GM19463 (cell line): ENCODE results near the gene MAML2.
"Not testable (repeated sequence)": the region's sequence is repeated elsewhere in the genome, so short reads cannot be mapped to it uniquely, and the experiment has no call there.

Source experiments
- ATAC-seq: cut with Tn5 transposase; IDR thresholded peaks from one replicate; pipeline ENCODE4 v1.9.1; 2021; ENCODE audit warnings: mild to moderate bottlenecking, moderate library complexity; ENCODE audit not compliant: unreplicated experiment

The MAML2 gene

GRCh38 chr11:96193745-96194443, 149.1 kb downstream of the MAML2 start:
- no peak for ATAC-seq

GRCh38 chr11:96191752-96192151, 151.2 kb downstream of the MAML2 start:
- no peak for ATAC-seq

- ATAC-seq: peak; percentile 34
Measured at GRCh38 chr11:96189351-96189750, 153.6 kb downstream of the MAML2 start.

GRCh38 chr11:96188243-96189006, 154.6 kb downstream of the MAML2 start:
- peak; percentile 41 for ATAC-seq

GRCh38 chr11:96187822-96188221, 155.2 kb downstream of the MAML2 start:
- ATAC-seq: no peak

- no peak for ATAC-seq
Measured at GRCh38 chr11:96186806-96187205, 156.2 kb downstream of the MAML2 start.

GRCh38 chr11:96185220-96185768, 157.7 kb downstream of the MAML2 start:
- ATAC-seq: peak; percentile 66

GRCh38 chr11:96180937-96181336, 162.1 kb downstream of the MAML2 start:
- not testable (repeated sequence) for ATAC-seq

- ATAC-seq: peak; percentile 29
Measured at GRCh38 chr11:96180341-96180740, 162.7 kb downstream of the MAML2 start.

GRCh38 chr11:96179905-96180304, 163.1 kb downstream of the MAML2 start:
- ATAC-seq: no peak

GRCh38 chr11:96178887-96179279, 164.1 kb downstream of the MAML2 start:
- ATAC-seq: no peak

- ATAC-seq: no peak
Measured at GRCh38 chr11:96178049-96178886, 164.7 kb downstream of the MAML2 start.

- no peak for ATAC-seq
Measured at GRCh38 chr11:96177146-96177545, 165.8 kb downstream of the MAML2 start.

GRCh38 chr11:96173906-96174305, 169.1 kb downstream of the MAML2 start:
- ATAC-seq: no peak

- ATAC-seq: no peak
Measured at GRCh38 chr11:96173422-96173821, 169.6 kb downstream of the MAML2 start.

- ATAC-seq: no peak
Measured at GRCh38 chr11:96172604-96173003, 170.4 kb downstream of the MAML2 start.

- no peak for ATAC-seq
Measured at GRCh38 chr11:96169250-96169649, 173.7 kb downstream of the MAML2 start.

- ATAC-seq: no peak
Measured at GRCh38 chr11:96168623-96169022, 174.4 kb downstream of the MAML2 start.

- ATAC-seq: no peak
Measured at GRCh38 chr11:96167787-96168186, 175.2 kb downstream of the MAML2 start.

GRCh38 chr11:96167203-96167758, 175.7 kb downstream of the MAML2 start:
- ATAC-seq: no peak
